ENCODE data around the gene CBX1. TPM values are rescaled to one million over a fixed set of nuclear protein-coding genes. Genes with fewer than 3 reads are reported as not detected.

The CBX1 gene
- total and polyA plus RNA-seq, 4 donors = 3.4 to 11.6 (median 9.6) TPM

GRCh38 chr17:48025040-48025903, 76.0 kb downstream of the CBX1 start:
- no peaks in the 10 kb centered on the region for H3K9me3 ChIP-seq (ENCODE audit: control insufficient read depth in 4 of 4, low read length in 3 of 4)
- peak; percentile 100 for DNase-seq (ENCODE audit: low spot score)
- TF ChIP-seq EGR1 (IDR thresholded peaks at IDR 0.05; ENCODE audit: low read depth in 2 of 2) (no peak), HNF4A (conservative IDR thresholded peaks at IDR 0.05) (peak in 1 of 2 donors; percentile 14), YY1 (IDR thresholded peaks at IDR 0.05) (no peak), JUND (IDR thresholded peaks at IDR 0.05) (peak in 1 of 2 donors; percentile 64), GABPA (IDR thresholded peaks at IDR 0.05 in 1 of 2, conservative IDR thresholded peaks at IDR 0.05 in 1 of 2) (no peak), ZBTB33 (IDR thresholded peaks at IDR 0.05) (no peak), FOXA1 (IDR thresholded peaks at IDR 0.05) (no peak), FOXA2 (IDR thresholded peaks at IDR 0.05) (no peak), RXRA (IDR thresholded peaks at IDR 0.05) (peak in 1 of 2 donors; percentile 26), NR2F2 (IDR thresholded peaks at IDR 0.05) (no peak), REST (IDR thresholded peaks at IDR 0.05) (peak; percentile 46), HNF4G (IDR thresholded peaks at IDR 0.05) (no peak), TAF1 (conservative IDR thresholded peaks at IDR 0.05) (no peak), SP1 (IDR thresholded peaks at IDR 0.05) (peak; percentile 61), RAD21 (IDR thresholded peaks at IDR 0.05) (peak; percentile 97 to 98)
- TF ChIP-seq, protein P1, sequence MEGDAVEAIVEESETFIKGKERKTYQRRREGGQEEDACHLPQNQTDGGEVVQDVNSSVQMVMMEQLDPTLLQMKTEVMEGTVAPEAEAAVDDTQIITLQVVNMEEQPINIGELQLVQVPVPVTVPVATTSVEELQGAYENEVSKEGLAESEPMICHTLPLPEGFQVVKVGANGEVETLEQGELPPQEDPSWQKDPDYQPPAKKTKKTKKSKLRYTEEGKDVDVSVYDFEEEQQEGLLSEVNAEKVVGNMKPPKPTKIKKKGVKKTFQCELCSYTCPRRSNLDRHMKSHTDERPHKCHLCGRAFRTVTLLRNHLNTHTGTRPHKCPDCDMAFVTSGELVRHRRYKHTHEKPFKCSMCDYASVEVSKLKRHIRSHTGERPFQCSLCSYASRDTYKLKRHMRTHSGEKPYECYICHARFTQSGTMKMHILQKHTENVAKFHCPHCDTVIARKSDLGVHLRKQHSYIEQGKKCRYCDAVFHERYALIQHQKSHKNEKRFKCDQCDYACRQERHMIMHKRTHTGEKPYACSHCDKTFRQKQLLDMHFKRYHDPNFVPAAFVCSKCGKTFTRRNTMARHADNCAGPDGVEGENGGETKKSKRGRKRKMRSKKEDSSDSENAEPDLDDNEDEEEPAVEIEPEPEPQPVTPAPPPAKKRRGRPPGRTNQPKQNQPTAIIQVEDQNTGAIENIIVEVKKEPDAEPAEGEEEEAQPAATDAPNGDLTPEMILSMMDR (IDR thresholded peaks at IDR 0.05; ENCODE audit: low read depth, low read length, missing input control) = peak; percentile 97
- TF ChIP-seq, protein P2, sequence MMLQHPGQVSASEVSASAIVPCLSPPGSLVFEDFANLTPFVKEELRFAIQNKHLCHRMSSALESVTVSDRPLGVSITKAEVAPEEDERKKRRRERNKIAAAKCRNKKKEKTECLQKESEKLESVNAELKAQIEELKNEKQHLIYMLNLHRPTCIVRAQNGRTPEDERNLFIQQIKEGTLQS (IDR thresholded peaks at IDR 0.05) = no peak
- TF ChIP-seq, protein P3, sequence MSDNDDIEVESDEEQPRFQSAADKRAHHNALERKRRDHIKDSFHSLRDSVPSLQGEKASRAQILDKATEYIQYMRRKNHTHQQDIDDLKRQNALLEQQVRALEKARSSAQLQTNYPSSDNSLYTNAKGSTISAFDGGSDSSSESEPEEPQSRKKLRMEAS (IDR thresholded peaks at IDR 0.05) = no peak
- peak overlapping the region; percentile 35 to 39 for H3K27ac ChIP-seq (ENCODE audit: low read depth in 1 of 2, low read length in 2 of 2)
- H3K27me3 ChIP-seq (ENCODE audit: control insufficient read depth in 4 of 4, insufficient read depth in 4 of 4, low read length in 3 of 4) = no peaks in the 10 kb centered on the region
- peaks cover 10 to 35% (median 31%) of the 10 kb centered on the region in 4 donors for H3K4me1 ChIP-seq (ENCODE audit: control insufficient read depth in 4 of 4, insufficient read depth in 4 of 4, low read length in 3 of 4)
- H3K4me3 ChIP-seq (ENCODE audit: low read depth in 1 of 3, low read length in 3 of 3) = peak overlapping the region in 2 of 3 donors; percentile 55 to 79
- H3K9ac ChIP-seq (ENCODE audit: low read depth in 1 of 2, low read length in 2 of 2) = peak overlapping the region in 1 of 2 donors; percentile 57
- 1% methylated on average over 56 of the region's 56 CpGs for WGBS
- H3K36me3 ChIP-seq (ENCODE audit: control insufficient read depth in 4 of 4, insufficient read depth in 3 of 4, low read depth in 1 of 4, low read length in 3 of 4) = peaks cover 0 to 1% (median 0%) of the 10 kb centered on the region in 4 donors
